GM19328 (cell line): ENCODE measurements around the gene DCD.

ENCODE experiments used
- ATAC-seq: cut with Tn5 transposase; IDR thresholded peaks from one replicate; pipeline ENCODE4 v1.9.1; 2021; ENCODE audit warnings: mild to moderate bottlenecking, moderate library complexity; ENCODE audit not compliant: unreplicated experiment

Gene DCD

DNA sequence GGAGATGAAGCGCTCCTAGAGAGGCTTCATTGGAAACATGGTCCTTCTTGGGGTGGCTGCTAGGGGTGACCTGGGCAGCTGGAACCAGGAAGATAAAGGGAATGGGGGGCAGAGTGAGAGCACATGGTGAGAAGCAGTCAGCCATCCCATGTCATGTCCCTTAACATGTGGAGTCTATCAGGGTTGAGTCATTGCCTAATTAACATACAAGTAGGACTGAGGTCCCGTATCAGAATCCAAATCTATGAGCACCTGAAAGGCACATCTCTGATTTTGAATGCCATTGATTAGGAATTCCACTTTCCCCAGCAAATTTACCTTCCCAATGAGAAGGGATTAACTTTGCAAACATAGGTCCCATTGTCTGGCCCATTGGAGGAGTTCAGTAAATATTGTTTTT lies 39.4 kb downstream of the DCD start:
- no peak for ATAC-seq

DNA sequence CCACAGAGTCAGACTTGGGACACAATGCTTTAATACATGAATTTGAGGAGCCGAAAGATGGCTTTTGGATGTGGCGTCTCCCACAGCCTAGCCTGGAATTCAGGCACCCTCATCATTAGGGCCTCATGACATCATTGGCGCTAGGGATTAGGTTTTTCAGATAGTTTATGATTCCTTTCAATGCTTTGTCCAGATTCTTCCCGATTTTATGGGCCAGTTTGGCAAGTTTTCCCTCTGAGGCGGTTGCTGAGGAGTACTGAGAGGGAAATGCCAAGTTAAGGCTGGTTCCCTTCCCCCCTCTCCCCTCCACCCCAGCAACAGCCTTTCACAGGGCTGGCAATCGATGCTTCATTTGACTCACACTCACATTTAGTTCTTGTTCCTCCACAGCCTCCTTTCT lies 40.0 kb downstream of the DCD start:
- no peak for ATAC-seq

DNA sequence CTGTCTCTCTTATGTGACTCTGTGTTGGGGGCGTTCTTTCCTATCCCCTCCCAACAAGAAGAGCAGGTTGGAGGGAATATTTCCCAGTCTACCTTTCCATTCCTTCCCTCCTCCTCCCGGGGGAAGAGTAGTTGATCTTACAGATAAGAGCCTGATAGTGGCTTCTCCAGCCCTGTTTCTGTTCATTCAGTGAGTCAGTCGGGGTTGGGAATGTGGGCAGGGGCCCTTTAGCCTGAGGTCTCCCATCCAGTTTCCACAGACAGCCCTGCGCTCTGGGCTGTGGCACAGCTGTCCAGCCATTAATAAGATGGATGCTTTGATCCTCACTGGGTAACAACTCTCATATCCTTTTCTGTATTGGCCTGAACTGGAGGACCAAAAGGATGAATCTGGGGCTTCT lies 41.6 kb downstream of the DCD start:
- ATAC-seq: no peak

DNA sequence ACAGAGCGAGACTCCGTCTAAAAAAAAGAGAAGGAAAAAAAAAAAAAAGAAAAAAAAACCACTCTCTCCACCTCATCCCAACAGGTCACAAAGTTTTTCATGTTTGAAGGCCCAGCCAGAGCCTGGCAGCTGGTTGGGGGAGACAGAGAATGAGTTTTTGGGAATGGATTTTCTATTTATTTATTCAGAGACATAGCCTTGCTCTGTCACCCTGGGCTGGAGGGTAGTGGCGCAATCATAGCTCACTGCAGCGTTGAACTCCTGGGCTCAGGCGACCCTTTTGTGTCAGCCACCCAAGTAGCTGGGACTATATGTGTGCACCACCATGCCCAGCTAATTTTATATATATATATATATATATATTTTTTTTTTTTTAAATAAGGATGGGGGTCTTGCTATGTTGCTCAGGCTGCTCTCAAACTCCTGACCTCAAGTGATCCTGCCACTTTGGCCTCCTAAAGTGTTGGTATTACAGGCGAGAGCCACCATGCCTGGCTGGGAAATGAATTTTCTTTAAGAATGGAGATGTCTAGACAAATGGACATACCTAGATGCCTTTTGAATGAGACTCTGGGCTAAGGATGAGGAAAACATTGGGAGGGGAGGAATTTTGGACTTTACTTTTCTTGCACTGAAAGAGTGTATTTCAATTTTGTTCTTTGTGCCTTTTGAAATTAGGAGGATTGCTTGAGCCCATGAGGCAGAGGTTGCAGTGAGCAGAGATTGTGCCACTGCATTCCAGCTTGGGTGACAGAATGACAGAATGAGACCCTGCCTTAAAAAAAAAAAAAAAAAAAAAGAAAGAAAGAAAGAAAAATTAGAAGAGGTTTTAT lies 42.8 kb downstream of the DCD start:
- ATAC-seq: no peak

DNA sequence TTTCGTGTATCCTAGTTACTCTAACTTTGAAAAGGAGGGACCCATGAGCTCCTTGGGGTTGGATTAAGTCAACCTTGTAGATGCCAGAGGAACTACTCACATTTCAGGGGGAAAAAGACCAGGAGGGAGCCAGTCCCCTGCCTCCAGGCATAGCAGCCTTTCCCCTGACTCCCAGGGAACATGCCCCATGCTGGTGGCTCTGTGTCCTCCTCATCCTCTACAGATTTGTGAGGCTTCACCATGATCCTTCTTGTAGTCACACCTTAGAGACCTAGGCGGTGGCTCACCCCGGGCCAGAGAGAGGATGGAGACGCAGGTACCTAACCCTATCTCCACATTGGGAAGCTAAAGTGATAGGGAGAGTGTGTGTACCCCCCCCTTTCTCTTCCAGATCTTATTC lies 43.7 kb downstream of the DCD start:
- ATAC-seq: no peak

DNA sequence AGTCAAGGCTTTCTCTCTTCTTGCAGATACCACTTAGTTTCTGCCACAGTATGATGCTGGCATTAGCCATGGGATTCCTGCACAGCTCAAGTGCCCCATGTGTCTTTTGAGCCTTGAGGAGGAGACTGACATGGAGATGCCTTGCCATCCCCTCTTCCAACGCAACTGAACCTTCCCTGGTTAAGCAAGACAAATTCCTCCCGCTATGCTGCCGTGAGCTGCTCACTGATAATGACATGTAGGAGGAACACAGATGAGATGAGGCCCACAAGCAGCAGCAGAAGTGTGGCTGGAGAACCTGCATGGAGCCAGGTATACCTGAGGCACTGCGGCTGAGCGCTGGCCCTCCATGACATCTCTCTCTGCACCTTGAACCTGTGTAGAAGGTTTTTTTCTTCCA lies 44.3 kb downstream of the DCD start:
- no peak for ATAC-seq

DNA sequence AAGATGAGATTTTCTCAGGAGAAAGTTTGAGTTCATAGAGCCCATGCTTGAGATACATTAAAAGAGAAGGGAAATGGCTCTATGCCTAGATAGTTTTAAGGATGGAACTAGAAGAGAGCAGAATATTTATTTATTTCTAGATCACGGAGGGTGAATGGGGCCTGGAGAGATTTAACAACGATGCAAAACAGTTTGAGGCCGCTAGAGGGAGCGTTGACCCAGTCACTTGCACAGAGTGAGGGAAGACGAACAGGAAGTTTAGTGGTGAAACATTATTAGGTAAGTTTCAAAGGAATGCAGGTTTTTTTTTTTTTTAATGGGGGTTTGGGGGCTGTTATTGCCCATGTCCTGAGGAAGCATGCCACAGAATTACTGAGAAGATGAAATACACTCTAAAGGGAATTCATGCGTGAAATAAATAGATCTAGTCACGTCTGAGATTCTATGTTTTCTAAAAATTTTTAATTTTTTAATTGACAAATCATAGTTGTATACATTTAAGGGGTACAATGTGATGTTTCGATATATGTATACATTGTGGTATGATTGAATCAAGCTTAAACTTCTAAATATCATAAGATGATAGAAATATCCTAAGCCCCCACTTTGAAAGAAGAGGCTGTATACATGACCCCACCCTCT lies 44.9 kb downstream of the DCD start:
- peak; percentile 89 for ATAC-seq

DNA sequence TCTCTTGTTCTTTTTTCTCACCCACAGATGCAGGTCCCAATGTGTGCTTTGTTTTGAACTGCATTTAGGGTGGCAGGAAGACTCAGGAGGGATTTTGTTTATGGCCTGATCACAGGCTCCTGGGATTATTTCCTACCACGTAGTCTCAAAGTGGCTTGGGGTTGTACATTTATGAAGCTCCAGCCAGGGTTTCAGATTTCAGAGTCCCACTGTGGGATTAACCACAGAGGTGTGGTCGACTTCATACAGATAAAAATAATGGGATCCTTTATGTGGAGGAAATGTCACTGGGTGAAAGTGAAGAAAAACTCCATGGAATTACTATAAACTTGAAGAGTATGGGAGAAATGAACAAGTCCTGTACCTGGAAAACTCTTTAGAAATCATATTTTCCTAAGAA lies 45.5 kb downstream of the DCD start:
- ATAC-seq: no peak

DNA sequence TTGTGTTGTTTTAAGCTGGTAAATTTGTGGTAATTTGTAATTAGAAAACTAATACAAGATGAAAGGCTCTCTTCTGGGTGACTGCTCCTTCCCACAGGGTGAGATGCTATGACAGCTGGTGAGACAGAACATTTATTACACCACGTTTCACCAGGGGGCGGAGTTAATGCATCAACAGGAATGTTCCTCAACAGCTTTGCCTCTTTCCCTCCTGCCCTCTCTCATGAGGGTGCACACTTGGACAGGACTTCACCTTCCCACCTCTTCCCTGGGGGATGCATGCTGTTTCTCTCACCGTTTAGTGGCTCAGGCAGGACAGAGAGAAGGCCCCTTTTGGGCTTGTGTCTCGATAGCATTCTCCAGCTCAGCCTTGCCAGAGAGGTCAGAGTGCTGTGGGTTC lies 46.3 kb downstream of the DCD start:
- no peak for ATAC-seq

DNA sequence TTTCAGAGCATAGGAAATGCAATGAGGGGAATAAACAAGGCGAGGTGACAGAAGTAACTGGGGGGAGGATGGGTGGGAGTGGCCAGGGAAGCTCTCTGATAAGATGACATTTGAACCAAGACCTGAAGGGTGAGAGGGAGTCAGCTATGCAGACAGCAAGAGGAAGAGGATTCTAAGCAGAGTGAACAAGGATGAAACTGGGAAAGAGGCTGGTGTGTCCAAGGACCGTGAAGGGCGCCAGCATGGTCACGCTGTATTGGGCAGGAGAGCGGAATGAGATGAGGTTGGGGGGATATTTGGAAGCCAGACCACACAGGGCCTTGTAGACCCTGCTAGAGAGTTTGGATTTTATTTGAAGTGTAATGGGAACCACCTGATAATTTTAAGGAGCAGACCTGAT lies 49.2 kb downstream of the DCD start:
- no peak for ATAC-seq

DNA sequence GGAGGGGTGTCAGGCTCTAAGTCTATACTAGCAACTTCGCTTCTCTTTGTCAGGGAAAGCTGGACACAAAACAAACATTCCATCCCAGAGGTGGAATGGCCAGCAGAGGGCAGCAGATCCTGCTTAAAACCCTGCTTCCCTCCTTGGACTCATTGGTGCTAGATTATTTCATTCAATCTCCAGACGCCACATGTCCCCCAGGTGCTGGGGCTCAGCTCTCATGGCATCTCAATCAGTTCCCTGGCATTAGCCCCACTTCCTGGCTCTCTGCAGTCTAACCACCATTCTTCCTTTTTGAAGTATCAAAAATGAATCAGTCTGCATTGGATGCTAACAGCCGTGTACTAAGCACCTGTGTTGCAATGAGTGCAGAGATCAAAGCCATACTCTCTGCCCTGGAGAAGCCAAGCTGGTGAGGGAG lies 51.6 kb downstream of the DCD start:
- no peak for ATAC-seq

DNA sequence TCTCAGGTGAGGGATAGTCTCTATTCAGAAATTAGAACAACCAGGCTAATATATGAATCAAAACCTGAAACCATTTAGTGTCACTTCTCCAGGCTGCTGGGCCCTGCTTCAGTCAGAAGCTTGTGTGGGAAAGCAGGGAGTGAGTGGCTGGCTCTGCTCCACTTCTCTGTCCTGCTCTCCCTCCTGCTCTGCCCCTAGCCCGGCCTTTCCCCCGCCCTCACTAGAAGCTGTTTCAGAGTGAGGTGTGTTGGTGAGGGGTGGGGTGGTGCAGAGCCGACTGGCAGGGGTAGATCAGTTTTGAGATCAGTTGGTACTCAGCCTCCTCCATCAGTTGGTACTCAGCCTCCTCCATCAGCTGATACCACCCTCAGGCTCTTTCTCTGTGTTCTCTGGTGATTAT lies 52.7 kb downstream of the DCD start:
- no peak for ATAC-seq
